ENCODE results near the gene ZNF740.
A peak's percentile ranks its signal among the peaks of the same experiment; 100 is the strongest.

DNA sequence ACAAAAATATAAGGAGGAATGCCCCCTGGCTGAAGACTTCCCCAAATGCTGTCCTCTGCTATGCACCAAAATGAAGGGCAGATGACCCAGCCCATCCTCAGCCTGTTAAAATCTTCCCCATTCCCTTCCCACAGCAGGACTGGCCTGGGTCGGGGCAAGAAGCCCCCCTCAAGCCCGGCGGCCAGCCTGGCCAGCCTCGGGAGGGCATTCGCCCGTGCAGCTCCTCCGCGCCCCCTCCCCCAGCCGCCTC is 51.1 kb downstream of the ZNF740 start:
- TF ChIP-seq POLR2AphosphoS5 (IDR thresholded peaks at IDR 0.05) (no peak), EP300 (IDR thresholded peaks at IDR 0.05) (no peak), CTCF (IDR thresholded peaks at IDR 0.05) (peak in 1 of 4 experiments; percentile 16), POLR2A (IDR thresholded peaks at IDR 0.05) (no peak)

All from gastroesophageal sphincter (tissue), 3 donors.